Femur (tissue), 1 donor: ENCODE measurements around the gene DAPK3.
"Not testable (repeated sequence)": the region's sequence is repeated elsewhere in the genome, so short reads cannot be mapped to it uniquely, and the experiment has no call there.

Experiments
- DNase-seq: peaks from one replicate; pipeline ENCODE4 v3.0.0-alpha.2; 2017

DAPK3 gene

DNA sequence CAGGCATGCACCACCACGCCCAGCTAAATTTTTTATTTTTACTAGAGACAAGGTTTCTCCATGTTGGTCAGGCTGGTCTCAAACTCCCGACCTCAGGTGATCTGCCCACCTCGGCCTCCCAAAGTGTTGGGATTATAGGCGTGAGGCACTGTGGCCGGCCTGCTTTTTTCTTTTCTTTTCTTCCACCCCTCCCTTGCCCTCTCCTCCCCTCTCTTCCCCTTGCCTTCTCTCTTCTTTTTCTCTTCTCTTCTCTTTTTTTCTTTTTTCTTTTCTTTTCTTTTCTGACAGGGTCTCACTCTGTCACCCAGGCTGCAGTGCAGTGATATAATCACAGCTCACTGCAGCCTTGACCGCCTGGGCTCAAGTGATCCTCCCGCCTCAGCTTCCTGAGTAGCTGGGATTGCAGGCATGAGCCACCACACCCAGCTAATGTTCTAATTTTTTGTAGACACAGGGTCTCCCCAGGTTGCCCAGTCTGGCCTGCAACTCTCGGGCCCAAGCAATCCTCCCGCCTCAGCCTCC, 18.1 kb downstream of the DAPK3 start:
- not testable (repeated sequence) for DNase-seq

DNA sequence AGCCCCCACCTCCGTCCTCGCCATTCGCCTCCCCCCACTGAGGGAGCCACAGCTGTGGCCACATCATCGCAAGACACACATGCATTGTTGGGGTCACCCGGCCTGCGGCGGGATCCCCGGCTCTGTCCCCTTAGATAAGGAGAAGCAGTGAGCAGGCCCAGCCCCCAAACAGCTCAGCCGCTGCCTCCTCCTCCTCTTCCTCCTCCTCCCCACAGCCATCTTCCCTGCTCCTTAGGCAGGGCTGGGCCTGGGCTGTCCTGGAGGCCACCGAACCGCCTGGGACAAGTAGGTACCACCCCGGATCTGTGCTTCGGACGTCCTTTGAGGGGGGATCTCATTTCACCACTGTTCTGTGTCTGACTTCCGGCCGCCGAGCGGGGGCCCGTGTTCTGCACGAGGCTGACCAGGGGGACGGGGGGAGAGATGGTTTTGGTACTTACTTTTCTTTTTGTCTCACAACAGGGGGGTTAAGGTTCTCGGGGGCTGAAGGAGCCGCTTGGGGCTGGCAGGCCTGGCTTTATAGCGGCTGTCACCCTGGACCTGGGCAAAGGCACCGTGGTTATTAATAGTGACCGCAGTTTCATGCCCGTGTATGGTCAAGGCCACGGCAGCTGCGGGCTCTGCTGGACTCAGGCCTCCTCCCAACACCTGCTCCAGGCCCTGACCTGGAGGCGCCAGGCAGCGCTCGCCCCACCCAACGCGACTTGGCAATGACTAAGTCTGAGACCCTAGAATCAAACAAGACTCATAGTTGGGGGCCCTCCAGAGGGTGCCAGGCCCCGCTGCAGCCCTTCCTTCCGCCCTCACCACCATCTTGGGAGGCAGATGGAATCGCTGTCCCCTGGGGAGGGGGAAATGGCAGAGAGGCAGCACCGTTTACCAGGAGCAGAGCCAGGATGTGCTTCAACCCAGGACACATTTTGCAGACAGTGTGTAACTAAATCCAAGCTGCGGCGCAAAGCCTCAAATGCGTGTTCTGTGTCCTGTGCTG, 19.7 kb downstream of the DAPK3 start:
- peak; percentile 75 for DNase-seq

DNA sequence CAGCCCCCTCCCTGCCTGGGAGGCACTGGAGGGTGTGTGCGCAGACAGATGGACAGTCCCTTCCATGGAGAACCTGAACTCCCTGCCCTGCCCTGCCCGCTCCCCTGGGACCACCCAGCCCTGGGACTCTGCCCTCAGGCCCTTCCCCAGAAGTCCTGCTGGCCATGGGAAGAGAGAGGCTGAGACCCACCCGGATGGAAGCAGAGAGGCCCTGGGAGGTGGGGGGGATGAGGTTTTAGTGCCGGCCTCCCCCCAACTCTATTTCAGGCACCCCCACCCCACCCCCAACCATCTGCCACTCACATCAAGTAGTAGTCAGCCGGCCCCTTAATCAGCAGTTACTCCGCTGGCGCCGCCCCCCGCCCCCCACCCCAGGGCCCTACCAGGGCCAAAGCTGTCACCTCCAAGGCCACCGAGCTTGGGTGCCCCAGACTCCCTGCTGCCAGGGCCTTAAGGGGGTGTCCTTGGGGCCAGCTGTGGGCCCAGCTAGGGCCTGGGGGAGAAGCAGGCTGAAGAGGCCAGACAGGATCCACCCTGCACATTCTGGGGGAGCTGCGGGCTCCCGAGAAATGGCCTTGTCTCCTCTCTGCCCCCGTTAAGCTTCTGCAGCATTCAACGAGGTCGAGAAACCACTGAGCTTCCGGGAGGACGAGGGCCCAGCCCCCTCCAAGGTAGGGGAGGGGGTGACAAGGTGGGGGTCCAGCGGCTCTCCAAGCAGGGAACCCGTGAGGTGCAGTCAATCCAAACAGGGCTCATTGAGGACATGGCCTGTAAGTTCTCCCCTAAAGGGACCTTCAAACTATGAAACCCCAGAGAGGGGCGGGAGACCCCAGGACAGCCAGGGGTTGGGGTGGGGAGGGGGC, 20.7 kb downstream of the DAPK3 start:
- DNase-seq = no peak

- DNase-seq = no peak
Measured at GRCh38 chr19:3949294-3949693, 21.6 kb downstream of the DAPK3 start.

DNA sequence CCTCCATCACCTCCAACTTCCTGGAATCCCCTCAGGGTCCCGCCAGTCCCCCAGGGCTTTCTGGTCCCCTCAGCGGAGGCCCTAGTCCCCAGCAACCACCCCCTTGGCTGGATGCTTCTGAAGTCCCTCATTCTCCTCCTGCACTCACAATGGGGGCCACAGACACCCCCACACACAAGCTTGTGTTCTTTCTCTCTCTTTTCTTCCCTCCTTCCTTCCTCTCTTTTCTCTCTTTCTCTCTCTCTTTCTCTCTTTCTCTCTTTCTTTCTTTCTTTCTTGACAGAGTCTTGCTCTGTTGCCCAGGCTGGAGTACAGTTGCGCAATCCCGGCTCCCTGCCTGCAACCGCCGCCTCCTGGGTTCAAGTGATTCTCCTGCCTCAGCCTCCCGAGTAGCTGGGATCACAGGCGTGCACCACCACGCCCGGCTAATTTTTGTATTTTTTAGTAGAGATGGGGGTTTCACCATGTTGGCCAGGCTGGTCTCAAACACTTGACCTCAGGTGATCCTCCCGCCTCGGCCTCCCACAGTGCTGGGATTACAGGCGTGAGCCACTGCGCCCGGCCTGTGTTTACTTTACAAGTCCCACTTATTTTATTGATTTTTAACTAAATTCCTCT, 23.5 kb downstream of the DAPK3 start:
- DNase-seq = not testable (repeated sequence)

DNA sequence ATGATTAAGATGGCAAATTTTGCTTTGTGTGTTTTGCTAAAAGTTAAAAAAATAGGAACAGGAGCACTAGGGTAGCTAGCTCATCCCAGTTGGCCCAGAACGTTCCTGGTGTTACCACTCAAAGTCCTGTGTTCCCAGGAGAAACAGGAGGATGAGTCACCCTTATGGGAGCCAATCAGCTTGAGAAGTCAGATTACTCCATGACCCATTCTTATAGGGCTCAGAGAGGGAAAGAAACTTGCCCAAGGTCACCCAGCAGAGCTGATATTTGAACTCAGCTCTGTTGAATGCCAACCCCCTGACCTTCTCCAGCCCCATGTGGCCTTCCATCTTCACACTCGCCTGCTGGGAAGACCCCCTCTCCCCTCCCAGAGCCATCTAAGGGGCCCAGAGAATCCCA, 25.1 kb downstream of the DAPK3 start:
- no peak for DNase-seq

- DNase-seq = no peak
Measured at GRCh38 chr19:3944018-3944721, 26.7 kb downstream of the DAPK3 start.

- DNase-seq = no peak
Measured at GRCh38 chr19:3942790-3943409, 28.0 kb downstream of the DAPK3 start.

DNA sequence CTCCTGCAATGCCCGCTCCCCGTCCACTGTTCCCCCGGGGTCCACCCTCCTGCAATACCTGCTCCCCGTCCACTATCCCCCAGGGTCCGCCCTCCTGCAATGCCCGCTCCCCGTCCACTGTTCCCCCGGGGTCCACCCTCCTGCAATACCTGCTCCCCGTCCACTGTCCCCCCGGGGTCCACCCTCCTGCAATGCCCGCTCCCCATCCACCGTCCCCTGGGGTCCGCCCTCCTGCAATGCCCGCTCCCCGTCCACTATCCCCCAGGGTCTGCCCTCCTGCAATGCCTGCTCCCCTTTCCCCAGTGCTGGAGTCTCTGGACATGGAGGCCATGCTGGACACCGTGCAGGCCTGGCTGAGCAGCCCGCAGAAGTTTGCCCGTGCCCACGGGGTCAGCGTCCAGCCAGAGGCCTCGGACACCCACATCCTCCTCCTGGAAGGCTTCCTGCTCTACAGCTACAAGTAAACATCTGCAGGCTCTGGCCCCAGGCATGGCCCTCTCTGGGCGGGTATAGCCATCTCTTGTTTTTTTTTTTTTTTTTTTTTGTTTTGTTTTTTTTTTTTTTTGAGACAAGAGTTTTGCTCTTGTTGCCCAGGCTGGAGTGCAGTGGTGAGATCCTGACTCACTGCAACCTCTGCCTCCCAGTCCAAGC, 32.5 kb downstream of the DAPK3 start:
- DNase-seq = not testable (repeated sequence)

DNA sequence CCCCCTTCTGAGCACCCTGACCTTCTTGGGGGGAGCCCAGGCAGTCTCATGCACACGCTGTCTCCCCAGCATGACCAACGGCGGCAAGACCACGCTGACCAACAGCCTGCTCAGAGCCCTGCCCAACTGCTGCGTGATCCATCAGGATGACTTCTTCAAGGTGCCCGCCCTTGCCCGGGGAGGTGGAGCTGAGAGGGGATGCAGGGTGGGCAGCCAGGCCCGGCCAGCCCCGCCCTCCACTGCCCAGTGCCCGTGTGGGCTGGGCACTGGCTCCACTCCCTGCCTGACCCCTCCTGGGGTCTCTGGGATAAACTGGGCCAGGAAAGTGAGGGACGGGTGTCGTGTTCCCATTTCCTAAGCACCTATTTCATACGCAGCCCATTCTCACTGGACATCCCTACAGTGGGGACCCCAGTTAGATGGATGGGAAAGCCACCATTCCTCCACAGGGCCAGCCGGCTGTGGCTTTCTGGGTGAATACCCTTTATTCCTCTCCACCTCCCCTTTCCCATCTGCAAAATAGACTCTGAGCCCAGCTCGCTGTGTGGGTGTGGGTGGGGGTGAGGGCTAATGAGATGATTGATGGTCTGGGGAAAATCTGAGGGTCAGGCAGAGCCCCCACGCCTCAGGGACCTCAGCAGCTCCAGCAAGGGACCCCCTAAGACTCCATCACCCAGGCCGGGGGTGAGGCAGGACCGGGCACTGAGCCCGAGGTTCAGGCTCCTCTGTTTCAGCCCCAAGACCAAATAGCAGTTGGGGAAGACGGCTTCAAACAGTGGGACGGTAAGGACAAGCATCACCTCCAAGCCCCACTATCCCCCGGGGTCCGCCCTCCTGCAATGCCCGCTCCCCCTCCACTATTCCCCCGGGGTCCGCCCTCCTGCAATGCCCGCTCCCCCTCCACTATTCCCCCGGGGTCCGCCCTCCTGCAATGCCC, 34.1 kb downstream of the DAPK3 start:
- DNase-seq = no peak

DNA sequence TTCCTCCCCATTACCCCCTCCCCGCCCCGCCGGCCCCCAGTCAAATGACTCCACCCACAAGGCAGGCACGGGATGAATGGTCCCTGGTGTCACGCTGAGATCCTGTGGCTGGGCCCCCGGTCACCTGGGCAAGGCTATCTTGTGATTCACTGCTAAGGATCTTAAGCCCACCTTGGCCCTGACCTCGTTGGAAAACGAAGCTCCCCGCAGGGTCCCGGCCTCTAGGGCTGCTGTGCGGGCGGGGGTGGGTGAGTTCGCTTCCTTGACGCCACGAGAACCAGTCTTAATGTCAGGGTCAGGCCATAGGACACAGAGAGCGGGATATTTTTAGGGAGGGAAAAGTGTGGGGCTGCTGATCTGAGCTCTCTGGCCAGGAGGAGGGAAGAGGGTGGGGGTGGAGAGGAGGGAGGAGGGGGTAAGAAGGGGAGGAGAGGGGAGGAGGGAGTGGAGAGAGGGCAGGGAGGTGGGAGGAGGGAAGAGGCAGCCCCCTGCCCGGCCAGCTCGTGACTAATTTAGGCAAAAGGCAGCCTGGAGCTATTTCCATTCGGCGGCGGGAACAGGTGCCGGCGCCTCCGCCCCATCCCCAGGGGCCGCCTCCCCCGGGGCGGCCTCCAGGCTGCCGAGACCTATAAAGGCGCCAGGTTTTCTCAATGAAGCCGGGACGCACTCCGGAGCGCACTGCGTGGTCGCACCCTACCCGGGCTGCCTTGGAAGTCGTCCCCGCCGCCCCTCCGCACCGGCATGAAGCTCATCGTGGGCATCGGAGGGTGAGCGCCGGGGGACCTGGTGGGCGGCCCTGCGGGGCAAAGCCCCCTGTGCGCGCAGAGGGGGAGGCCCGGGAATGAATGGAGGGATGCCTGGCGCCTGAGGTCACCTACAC, 37.7 kb downstream of the DAPK3 start, which contains the start of gene NMRK2:
NMRK2 (plus strand) TSS at position 139 of the 880 bp plus-strand sequence; CDS start at position 742, 603 bp downstream.
- DNase-seq = peak; percentile 53

DNA sequence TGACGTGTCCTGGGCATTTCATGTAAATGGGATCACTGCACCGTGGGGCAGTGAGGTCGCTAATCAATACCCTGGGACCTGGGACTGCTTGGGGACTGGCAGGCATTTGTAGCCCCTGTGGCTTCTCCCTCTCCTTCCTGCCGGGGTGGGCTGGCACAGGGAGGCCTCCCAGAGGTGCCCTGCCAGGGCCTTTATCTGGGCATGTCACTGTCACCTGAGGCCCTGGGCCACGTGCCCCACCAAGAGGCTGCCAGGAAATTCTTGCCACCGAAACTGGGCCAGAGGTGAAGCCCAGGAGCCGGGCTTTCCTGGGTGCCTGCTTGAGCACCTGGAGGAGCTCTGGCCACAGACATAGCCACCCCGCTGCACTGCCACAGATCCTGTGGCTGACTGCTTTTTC, 39.9 kb downstream of the DAPK3 start:
- no peak for DNase-seq

- DNase-seq = no peak
Measured at GRCh38 chr19:3923912-3924311, 47.0 kb downstream of the DAPK3 start.

DNA sequence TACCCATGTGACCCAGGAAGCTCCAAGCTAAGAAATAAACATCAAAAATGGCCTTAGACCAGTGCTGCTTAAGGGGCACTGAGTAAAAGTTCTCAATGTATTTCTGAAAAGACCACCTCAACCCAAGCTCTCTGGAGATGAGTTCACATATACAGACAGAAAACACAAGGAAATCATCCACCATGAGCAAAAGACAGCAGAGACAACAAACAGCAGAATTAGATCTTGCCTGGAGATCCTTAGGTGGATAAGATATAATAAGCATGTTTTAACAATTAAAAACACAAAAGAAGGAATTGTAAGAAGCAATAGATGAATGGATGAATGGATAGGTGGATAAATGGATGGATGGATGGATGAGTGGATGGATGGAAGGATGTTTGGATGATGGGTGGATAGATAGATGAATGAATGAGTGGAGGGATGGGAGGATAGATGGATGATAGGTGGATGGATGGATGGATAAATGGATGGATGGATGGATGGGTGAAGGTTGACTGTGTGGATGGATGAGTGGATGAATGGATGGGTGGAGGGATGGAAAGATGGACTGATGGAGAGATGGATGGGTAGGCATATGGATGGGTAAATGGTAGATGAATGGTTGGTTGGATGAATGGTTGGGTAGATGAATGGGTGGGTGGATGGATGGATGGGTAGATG, 47.7 kb downstream of the DAPK3 start:
- no peak for DNase-seq

DNA sequence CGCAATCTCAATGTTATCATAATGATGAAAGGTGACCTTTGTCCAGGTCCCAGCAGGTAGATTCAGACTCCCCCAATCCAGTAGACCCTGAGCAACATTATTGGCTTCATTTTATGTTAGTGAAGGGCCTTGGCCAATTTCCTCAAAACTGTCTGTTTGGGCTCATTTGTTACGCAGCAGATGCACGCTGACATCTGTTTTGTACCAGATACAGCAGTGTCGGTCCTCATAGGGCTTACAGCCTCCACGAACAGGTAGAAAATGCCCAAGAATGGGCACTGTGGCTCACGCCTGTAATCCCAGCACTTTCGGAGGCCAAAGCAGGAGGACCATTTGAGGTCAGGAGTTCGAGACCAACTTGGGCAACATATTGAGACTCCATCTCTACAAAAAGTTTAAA, 51.1 kb downstream of the DAPK3 start:
- DNase-seq = no peak

- DNase-seq = no peak
Measured at GRCh38 chr19:3916033-3916432, 54.9 kb downstream of the DAPK3 start.

- no peak for DNase-seq
Measured at GRCh38 chr19:3914199-3914598, 56.7 kb downstream of the DAPK3 start.

GRCh38 chr19:3910105-3910504, 60.8 kb downstream of the DAPK3 start:
- DNase-seq = no peak
